Measurements from ENCODE around the gene STK11. TPM values are rescaled to one million over a fixed set of nuclear protein-coding genes. Genes with fewer than 3 reads are reported as not detected.

Gene STK11
- total and polyA plus RNA-seq, 7 donors: 64.9 to 133 (median 85.9) TPM

GRCh38 chr19:1234955-1235380 lies 29.4 kb downstream of the STK11 start:
- Histone ChIP-seq H3K4me3 (no peak overlapping the region), H3K27me3 (ENCODE audit: insufficient read depth in 3 of 3, low read length in 2 of 3) (peaks cover 0 to 5% (median 3%) of the 10 kb centered on the region in 3 donors), H3K36me3 (ENCODE audit: insufficient read depth in 1 of 2, low read depth in 1 of 2) (no peaks in the 10 kb centered on the region), H3K27ac (no peak overlapping the region), H3K4me1 (peaks cover 9% of the 10 kb centered on the region), H3K9me3 (no peaks in the 10 kb centered on the region)
- ATAC-seq (no peak), DNase-seq (no peak)
- 91 to 94% (median 92%) methylated on average over 23 to 43 of the region's 43 CpGs for WGBS, 3 donors
- intact Hi-C loops (cut with DNase I): no loop called here
- TF ChIP-seq, protein P1, sequence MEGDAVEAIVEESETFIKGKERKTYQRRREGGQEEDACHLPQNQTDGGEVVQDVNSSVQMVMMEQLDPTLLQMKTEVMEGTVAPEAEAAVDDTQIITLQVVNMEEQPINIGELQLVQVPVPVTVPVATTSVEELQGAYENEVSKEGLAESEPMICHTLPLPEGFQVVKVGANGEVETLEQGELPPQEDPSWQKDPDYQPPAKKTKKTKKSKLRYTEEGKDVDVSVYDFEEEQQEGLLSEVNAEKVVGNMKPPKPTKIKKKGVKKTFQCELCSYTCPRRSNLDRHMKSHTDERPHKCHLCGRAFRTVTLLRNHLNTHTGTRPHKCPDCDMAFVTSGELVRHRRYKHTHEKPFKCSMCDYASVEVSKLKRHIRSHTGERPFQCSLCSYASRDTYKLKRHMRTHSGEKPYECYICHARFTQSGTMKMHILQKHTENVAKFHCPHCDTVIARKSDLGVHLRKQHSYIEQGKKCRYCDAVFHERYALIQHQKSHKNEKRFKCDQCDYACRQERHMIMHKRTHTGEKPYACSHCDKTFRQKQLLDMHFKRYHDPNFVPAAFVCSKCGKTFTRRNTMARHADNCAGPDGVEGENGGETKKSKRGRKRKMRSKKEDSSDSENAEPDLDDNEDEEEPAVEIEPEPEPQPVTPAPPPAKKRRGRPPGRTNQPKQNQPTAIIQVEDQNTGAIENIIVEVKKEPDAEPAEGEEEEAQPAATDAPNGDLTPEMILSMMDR (IDR thresholded peaks at IDR 0.05): no peak

DNA sequence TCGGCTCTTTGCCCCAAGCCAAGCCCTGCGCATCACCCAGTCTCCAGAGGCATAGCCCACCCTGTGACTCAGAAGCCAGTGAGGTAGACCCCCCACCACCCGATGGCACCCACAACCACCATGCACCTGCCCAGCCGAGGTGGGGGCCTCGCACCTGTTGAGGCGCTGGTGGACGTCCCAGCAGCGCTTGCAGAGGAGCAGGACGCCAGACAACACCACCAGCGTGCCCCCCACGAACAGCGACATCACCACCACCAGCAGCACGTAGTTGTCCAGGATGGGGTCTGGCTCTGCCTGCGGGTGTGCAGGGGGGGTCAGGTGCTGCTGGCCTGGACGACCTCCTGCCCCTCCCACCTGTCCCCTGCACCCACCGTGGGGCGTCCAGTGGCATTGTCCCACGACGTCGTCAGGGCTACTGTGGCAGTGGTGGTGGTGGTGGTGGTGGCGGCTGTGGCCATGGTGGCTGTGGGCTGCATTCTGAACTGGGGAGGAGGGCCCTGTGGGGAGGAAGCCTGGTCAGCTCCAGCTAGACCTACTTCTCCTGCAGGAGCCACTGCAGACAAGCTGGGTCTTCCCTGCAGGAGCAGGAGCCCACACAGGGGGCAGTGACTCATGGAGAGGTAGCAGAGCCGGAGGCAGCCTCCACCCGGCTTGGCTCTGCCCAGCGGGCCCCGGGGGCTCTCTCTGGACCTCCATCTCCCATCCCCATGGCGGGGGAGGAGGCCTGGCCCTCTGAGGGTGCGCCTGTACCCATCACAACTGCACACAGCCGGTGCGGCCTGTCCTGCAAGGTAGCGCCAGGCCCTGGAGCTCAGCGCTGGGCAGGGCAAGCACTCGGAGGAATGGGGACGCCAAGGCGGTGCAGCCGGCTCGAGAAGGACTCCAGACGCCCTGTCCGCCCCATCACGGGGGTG lies 30.3 kb downstream of the STK11 start:
- Histone ChIP-seq H3K4me3 (no peak overlapping the region), H3K27me3 (ENCODE audit: insufficient read depth in 3 of 3, low read length in 2 of 3) (peaks cover 0 to 5% (median 3%) of the 10 kb centered on the region in 3 donors), H3K4me1 (peaks cover 13% of the 10 kb centered on the region), H3K9me3 (no peaks in the 10 kb centered on the region), H3K36me3 (ENCODE audit: insufficient read depth in 1 of 2, low read depth in 1 of 2) (no peaks in the 10 kb centered on the region), H3K27ac (no peak overlapping the region)
- DNase-seq: no peak
- TF ChIP-seq, protein P1 (IDR thresholded peaks at IDR 0.05): no peak
- WGBS, 3 donors: 77 to 86% (median 80%) methylated on average over 38 to 39 of the region's 39 CpGs
- intact Hi-C loops (cut with DNase I): no loop called here
- ATAC-seq: no peak

DNA sequence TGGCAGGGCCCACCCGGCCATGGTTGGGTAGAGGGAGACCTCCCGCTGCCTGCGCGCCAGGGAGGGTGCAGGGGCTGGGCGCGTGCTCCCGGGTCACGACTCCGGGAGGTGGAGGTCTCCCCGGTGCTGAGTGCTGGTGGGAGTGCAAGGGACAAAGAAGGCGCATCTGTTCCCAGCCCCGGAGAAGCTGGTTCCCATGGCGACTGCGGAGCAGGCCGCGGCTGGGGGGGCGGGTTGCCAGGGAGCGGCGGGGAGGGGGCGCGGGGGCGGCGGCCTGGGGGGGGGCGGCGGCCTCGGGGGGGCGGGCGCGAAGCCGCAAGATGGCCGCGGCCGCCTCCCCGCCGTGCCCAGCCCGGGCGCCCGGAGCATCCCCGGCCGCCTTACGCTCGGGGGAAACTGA lies 31.0 kb downstream of the STK11 start:
- peak overlapping the region; percentile 68 for H3K4me3 ChIP-seq
- intact Hi-C loops (cut with DNase I): no loop called here
- TF ChIP-seq, protein P1 (IDR thresholded peaks at IDR 0.05): no peak
- ATAC-seq (no peak), DNase-seq (no peak)
- peaks cover 19% of the 10 kb centered on the region for H3K4me1 ChIP-seq
- no peaks in the 10 kb centered on the region for H3K9me3 ChIP-seq
- WGBS, 3 donors: 13 to 48% (median 42%) methylated on average over 6 to 42 of the region's 42 CpGs
- H3K27ac ChIP-seq: no peak overlapping the region
- H3K36me3 ChIP-seq (ENCODE audit: insufficient read depth in 1 of 2, low read depth in 1 of 2): no peaks in the 10 kb centered on the region
- H3K27me3 ChIP-seq (ENCODE audit: insufficient read depth in 3 of 3, low read length in 2 of 3): peaks cover 0 to 5% (median 3%) of the 10 kb centered on the region in 3 donors

GRCh38 chr19:1237027-1237659 lies 31.6 kb downstream of the STK11 start:
- Histone ChIP-seq H3K9me3 (no peaks in the 10 kb centered on the region), H3K36me3 (ENCODE audit: insufficient read depth in 1 of 2, low read depth in 1 of 2) (no peaks in the 10 kb centered on the region), H3K4me3 (peak overlapping the region; percentile 68), H3K27ac (no peak overlapping the region), H3K27me3 (ENCODE audit: insufficient read depth in 3 of 3, low read length in 2 of 3) (peaks cover 0 to 5% (median 3%) of the 10 kb centered on the region in 3 donors), H3K4me1 (peaks cover 19% of the 10 kb centered on the region)
- 0 to 1% (median 1%) methylated on average over 12 to 60 of the region's 60 CpGs for WGBS, 3 donors
- ATAC-seq (no peak), DNase-seq (no peak)
- intact Hi-C loops (cut with DNase I): no loop called here
- TF ChIP-seq, protein P1 (IDR thresholded peaks at IDR 0.05): no peak
